ENCODE data around the gene RAPGEF4.

DNA sequence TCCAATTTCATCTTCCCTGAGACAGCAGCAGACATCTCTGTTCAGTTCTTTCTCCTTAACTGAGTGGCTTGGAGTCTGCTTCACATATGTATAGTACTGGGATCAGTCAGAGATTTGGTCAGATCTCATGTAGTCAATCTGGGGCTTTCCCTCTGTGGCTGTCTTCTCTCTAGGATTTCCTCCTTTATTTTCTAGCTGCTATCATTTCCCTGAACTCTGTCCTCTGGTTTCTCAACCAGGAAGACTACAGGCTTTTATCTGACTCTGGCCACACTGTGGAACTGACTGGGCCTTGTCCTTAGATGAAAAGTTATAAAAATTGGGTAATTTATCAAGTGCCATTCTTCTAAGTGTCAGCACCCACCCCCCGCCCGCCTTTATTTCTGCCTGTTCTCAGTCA is 121.0 kb downstream of the RAPGEF4 start:
- TF ChIP-seq, protein P1, sequence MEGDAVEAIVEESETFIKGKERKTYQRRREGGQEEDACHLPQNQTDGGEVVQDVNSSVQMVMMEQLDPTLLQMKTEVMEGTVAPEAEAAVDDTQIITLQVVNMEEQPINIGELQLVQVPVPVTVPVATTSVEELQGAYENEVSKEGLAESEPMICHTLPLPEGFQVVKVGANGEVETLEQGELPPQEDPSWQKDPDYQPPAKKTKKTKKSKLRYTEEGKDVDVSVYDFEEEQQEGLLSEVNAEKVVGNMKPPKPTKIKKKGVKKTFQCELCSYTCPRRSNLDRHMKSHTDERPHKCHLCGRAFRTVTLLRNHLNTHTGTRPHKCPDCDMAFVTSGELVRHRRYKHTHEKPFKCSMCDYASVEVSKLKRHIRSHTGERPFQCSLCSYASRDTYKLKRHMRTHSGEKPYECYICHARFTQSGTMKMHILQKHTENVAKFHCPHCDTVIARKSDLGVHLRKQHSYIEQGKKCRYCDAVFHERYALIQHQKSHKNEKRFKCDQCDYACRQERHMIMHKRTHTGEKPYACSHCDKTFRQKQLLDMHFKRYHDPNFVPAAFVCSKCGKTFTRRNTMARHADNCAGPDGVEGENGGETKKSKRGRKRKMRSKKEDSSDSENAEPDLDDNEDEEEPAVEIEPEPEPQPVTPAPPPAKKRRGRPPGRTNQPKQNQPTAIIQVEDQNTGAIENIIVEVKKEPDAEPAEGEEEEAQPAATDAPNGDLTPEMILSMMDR (IDR thresholded peaks at IDR 0.05; ENCODE audit: low read depth, low read length, poor library complexity, severe bottlenecking) = no peak
- no peak for TF ChIP-seq EZH2phosphoT487 (IDR thresholded peaks at IDR 0.05; ENCODE audit: borderline replicate concordance, low read length)
